NB4 (cell line): ENCODE results near the gene ATP6V1G3.

Experiments
- CTCF ChIP-seq: IDR thresholded peaks from one replicate; pipeline ENCODE4 v1.5.1; 2012; ENCODE audit warnings: low read depth, low read length
- MAX ChIP-seq: IDR thresholded peaks from 2 replicates; pipeline ENCODE4 v1.6.1; 2011; ENCODE audit warnings: low read depth, low read length
- POLR2A ChIP-seq: IDR thresholded peaks from 2 replicates; pipeline ENCODE4 v1.6.1; 2011; ENCODE audit warnings: mild to moderate bottlenecking; ENCODE audit not compliant: insufficient read length; ENCODE audit errors: extremely low read depth

GRCh38 chr1:198530953-198531352 is 9.5 kb downstream of the ATP6V1G3 start:
- no peak for TF ChIP-seq CTCF
- no peak for TF ChIP-seq POLR2A
- no peak for TF ChIP-seq MAX
